HG03460 (cell line): Measurements from ENCODE around the gene RNF32.
"Not testable (repeated sequence)": the region's sequence is repeated elsewhere in the genome, so short reads cannot be mapped to it uniquely, and the experiment has no call there.

Source experiments
- ATAC-seq: cut with Tn5 transposase; IDR thresholded peaks from one replicate; pipeline ENCODE4 v1.9.1; 2021; ENCODE audit not compliant: unreplicated experiment

RNF32 gene

DNA sequence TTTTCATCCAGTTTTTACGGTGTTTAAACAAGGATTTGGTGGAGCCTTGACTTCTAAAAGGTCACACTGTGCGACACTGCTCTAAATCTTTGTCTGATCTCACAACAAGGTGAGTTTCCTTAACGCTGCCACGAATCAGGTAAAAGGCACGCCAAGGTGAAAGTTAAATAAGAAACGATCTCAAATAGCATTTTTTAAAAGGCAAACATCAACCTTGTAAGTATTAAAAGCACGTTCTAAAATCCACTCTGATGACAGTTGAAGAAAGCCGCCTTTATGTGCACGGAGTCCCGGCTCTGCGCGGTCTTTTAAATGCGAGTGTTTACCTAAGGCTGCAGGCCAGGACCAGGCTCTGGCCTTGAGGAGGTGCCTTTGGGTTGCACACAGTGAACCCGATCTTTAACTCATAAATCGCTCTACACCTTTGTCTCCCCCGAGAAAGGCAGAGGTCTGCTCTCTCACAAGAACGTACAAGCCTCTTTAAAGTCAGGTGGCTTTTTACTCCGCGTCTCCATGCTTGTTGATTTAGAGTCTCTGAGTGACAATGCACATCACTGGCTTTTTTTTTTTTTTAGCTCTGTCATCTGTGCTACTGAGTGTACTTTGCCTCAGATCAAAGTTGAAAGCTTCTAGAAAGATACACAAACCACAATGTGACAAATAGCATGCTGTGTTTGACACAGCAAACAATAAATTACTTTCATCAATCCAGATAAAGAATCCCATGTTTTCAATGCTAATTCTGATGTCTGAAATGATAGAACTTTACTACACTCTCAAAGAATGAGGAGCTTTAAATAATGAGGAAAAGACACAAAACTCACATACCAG, 25.9 kb upstream of the RNF32 start:
- ATAC-seq, result no peak

GRCh38 chr7:156616269-156617202, 24.0 kb upstream of the RNF32 start:
- no peak for ATAC-seq

DNA sequence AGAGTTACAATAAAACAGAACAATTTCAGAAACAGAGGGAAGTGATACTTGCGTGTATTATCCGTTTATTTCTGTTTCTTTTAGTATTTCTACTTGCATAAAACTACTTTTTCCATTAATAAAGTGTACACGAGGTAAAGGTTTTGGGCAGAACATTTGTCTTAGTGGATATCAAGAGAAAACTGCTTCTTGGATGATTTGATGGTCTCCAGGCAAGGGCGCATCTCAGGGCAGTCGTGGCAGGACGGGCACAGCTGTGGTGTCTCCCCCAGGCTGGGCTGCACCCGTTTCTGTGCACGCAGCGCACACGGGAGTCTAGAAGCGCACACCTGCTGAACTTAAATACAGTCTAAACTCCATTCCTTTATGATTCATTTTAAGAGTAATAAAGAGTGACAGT, 23.4 kb upstream of the RNF32 start:
- ATAC-seq, result no peak

GRCh38 chr7:156618078-156618779, 22.3 kb upstream of the RNF32 start:
- ATAC-seq, result no peak

- ATAC-seq, result no peak
Observed at GRCh38 chr7:156618780-156619367, 21.7 kb upstream of the RNF32 start.

GRCh38 chr7:156619488-156620290, 20.9 kb upstream of the RNF32 start:
- not testable (repeated sequence) for ATAC-seq

GRCh38 chr7:156620291-156620675, 20.3 kb upstream of the RNF32 start:
- no peak for ATAC-seq

DNA sequence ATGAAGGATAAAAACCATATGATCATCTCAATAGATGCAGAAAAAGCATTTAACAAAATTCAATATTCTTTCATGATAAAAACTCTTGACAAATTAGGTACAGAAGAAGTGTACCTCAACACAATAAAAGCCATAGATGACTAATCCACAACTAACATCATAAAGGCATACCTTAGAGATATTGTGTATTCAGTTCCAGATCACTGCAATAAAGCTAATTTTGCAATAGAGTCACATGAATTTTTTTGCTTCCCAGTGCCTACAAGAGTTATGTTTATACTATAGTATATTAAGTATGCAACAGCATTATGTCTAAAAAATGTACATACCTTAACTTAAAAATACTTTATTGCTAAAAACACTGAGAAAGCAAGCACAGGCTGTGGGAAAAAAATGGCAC, 18.9 kb upstream of the RNF32 start:
- ATAC-seq, result no peak

DNA sequence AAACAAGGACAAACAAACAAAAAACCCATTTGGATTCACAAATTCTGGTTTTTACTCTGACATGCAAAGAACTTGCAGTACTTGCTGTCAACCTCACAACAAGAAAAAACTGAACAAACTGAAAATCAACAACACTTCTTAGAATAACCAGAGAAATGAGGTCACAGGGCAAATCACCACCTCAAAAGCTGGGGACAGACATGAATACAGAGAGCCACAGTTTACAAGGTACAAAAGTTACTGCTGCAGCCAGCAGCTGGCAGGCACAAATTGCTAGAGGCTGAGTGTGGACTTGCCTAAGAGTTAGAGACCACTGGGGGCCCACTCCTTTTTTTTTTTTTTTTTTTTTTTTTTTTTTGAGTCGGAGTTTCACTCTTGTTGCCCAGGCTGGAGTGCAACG, 15.0 kb upstream of the RNF32 start:
- no peak for ATAC-seq

DNA sequence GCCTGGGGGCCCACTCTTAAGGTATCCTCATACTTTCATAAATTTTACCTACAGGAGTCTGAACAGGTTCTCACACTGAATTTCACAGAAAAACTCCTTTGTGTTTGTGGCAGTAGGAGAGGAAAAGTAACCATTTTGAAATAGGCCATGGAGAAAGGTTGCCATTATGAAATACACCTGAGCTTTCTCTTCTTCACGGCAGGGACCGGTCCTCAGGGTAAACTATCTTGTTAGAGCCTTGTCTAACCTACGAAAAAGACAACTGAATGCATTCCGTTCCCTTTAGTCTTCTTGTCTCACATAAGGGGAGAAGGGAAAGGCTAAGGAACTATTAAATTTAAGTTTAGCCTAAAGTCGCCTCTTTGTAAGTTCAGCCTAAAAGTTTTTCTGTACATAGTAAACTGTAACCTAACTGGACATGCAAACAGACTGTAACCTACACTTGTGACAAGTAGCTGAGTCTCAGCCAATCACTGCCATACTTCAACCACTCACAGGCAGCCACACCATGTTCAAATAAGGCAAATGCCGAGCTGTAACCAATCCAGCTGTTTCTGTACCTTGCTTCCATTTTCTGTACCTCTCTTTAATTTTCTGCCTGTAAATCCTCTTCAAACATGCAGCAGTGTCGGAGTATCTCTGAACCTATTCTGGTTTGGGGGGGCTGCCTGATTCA, 14.2 kb upstream of the RNF32 start:
- ATAC-seq, result no peak

DNA sequence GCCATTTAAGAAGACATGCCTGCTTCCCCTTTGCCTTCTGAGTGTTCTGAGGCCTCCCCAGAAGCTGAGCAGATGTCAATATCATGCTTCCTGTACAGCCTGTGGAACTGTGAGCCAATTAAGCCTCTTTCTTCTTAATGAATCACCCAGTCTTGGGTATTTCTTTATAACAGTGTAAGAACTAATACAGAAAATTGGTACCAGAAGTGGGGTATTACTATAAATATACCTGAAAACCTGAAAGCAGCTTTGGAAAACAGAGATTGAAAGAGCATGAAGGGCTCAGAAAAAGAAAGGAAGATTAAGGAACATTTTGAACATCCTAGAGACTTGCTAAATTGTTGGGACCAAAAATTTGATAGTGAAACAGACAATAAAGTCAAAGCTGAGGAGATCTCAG, 12.0 kb upstream of the RNF32 start:
- ATAC-seq, result no peak

DNA sequence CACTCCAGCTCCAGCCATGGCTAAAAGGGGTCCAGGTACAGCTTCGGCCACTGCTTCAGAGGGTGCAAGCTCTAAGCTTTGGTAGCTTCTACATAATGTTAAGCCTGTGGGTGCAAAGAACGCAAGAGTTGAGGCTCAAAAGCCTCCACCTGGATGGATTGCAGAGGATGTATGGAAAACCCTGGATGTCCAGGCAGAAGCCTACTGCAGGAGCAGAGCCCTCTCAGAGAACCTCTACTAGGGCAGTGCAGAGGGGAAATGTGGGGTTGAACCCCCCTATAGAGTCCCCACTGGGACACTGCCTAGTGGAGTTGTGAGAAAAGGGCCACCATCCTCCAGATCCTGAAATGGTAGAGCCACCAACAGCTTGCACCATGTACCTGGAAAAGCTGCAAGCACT, 10.7 kb upstream of the RNF32 start:
- no peak for ATAC-seq

- no peak for ATAC-seq
Observed at GRCh38 chr7:156634117-156634516, 6.5 kb upstream of the RNF32 start.

- no peak for ATAC-seq
Observed at GRCh38 chr7:156635529-156636385, 4.8 kb upstream of the RNF32 start.

DNA sequence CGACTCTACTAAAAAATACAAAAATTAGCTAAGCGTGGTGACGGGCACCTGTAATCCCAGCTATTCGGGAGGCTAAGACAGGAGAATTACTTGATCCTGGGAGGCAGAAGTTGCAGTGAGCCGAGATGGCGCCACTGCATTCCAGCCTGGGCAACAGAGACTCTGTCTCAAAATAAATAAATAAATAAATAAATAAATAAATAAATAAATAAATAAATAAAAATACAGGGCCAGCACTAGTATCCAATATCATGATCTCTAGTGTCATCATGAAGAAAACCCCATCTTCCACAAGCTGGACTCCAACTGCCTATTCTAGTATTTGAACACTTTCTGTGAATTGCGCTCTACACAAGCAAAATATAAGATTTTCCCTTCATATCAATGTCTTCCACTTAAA, 3.5 kb upstream of the RNF32 start:
- not testable (repeated sequence) for ATAC-seq

DNA sequence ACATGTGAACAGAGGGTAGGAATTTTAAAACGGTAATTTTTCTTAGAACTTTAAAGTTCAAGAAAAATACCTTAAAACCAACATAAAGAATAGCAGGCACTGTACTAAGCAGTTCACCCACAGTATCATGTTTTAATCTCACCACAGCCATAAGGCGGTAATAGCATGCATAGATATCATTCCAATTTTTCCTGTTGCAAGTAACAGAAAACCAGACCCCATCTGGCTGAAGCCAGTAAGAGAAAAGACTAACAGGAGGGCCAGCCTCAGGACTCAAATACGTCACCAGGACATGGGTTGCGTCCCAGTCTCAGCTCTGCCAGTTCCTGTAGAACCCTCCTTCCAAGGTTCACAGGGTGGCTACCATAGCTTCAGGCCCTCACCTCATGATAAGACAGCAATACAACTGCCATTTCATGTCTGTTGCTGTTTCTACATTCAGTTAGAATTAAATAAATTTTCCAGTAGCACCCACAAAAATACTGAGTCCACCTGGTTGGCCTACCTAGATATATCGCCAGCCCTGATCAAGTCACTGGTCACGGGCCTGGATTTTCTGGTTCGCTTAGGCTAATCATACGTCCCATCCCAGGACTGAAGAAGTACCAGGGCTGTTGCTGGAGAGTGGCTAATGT, 2.0 kb upstream of the RNF32 start:
- no peak for ATAC-seq

GRCh38 chr7:156639426-156640256, 933 bp upstream of the RNF32 start:
- ATAC-seq, result no peak
